Measurements from ENCODE around the gene MTMR1.

The MTMR1 gene

GRCh38 chrX:150697641-150698040 is 4.4 kb downstream of the MTMR1 start:
- Histone ChIP-seq H3K9me3 (ENCODE audit: insufficient read depth, low read depth, low read length) (no peaks in the 10 kb centered on the region), H3K4me3 (ENCODE audit: low read length) (no peak overlapping the region), H3K4me1 (ENCODE audit: insufficient read depth, low read length) (peaks cover 7% of the 10 kb centered on the region; the same call in 1 of the 2 replicates), H3K9ac (ENCODE audit: low read depth, low read length) (no peak overlapping the region), H3K27ac (ENCODE audit: low read depth, low read length) (no peak overlapping the region), H3K36me3 (ENCODE audit: insufficient read depth, low read length) (peaks cover 4% of the 10 kb centered on the region; the same call in 1 of the 2 replicates), H3K27me3 (ENCODE audit: insufficient read depth, low read length) (no peaks in the 10 kb centered on the region)
- 94% methylated on average over 6 of the region's 7 CpGs for WGBS

- 86% methylated on average over 1 of the region's 2 CpGs for WGBS
- peaks cover 7% of the 10 kb centered on the region; the same call in 1 of the 2 replicates for H3K4me1 ChIP-seq (ENCODE audit: insufficient read depth, low read length)
These were observed 5.8 kb downstream of the MTMR1 start for GRCh38 chrX:150698981-150699380.

GRCh38 chrX:150700107-150700506 is 6.9 kb downstream of the MTMR1 start:
- H3K4me1 ChIP-seq (ENCODE audit: insufficient read depth, low read length) = peaks cover under 1% of the 10 kb centered on the region; the same call in 1 of the 2 replicates
- H3K4me3 ChIP-seq (ENCODE audit: low read length) = no peak overlapping the region
- H3K36me3 ChIP-seq (ENCODE audit: insufficient read depth, low read length) = peaks cover 4% of the 10 kb centered on the region; the same call in 1 of the 2 replicates
- H3K9ac ChIP-seq (ENCODE audit: low read depth, low read length) = no peak overlapping the region
- H3K27ac ChIP-seq (ENCODE audit: low read depth, low read length) = no peak overlapping the region
- H3K9me3 ChIP-seq (ENCODE audit: insufficient read depth, low read depth, low read length) = no peaks in the 10 kb centered on the region
- no peaks in the 10 kb centered on the region for H3K27me3 ChIP-seq (ENCODE audit: insufficient read depth, low read length)

More at GRCh38 chrX:150698981-150699380, 5.8 kb downstream of the MTMR1 start:
- no peaks in the 10 kb centered on the region for H3K27me3 ChIP-seq (ENCODE audit: insufficient read depth, low read length)
- H3K36me3 ChIP-seq (ENCODE audit: insufficient read depth, low read length) = peaks cover 4% of the 10 kb centered on the region; the same call in 1 of the 2 replicates
- no peaks in the 10 kb centered on the region for H3K9me3 ChIP-seq (ENCODE audit: insufficient read depth, low read depth, low read length)
- no peak overlapping the region for H3K27ac ChIP-seq (ENCODE audit: low read depth, low read length)
- no peak overlapping the region for H3K4me3 ChIP-seq (ENCODE audit: low read length)
- no peak overlapping the region for H3K9ac ChIP-seq (ENCODE audit: low read depth, low read length)

- Histone ChIP-seq H3K4me1 (ENCODE audit: insufficient read depth, low read length) (no peaks in the 10 kb centered on the region), H3K27ac (ENCODE audit: low read depth, low read length) (no peak overlapping the region), H3K27me3 (ENCODE audit: insufficient read depth, low read length) (no peaks in the 10 kb centered on the region), H3K9me3 (ENCODE audit: insufficient read depth, low read depth, low read length) (no peaks in the 10 kb centered on the region), H3K36me3 (ENCODE audit: insufficient read depth, low read length) (peaks cover 4% of the 10 kb centered on the region; the same call in 1 of the 2 replicates), H3K4me3 (ENCODE audit: low read length) (no peak overlapping the region), H3K9ac (ENCODE audit: low read depth, low read length) (no peak overlapping the region)
- WGBS = no CpG with 5 or more reads among the region's 1 CpG
These were observed 8.2 kb downstream of the MTMR1 start for GRCh38 chrX:150701377-150701776.

- no peak overlapping the region for H3K27ac ChIP-seq (ENCODE audit: low read depth, low read length)
- H3K36me3 ChIP-seq (ENCODE audit: insufficient read depth, low read length) = peaks cover 4% of the 10 kb centered on the region; the same call in 1 of the 2 replicates
- H3K9ac ChIP-seq (ENCODE audit: low read depth, low read length) = no peak overlapping the region
- WGBS = 96% methylated on average over 1 of the region's 1 CpG
- H3K27me3 ChIP-seq (ENCODE audit: insufficient read depth, low read length) = no peaks in the 10 kb centered on the region
- H3K9me3 ChIP-seq (ENCODE audit: insufficient read depth, low read depth, low read length) = no peaks in the 10 kb centered on the region
- no peak overlapping the region for H3K4me3 ChIP-seq (ENCODE audit: low read length)
- H3K4me1 ChIP-seq (ENCODE audit: insufficient read depth, low read length) = no peaks in the 10 kb centered on the region
These were observed 9.9 kb downstream of the MTMR1 start for GRCh38 chrX:150702966-150703694.

- H3K36me3 ChIP-seq (ENCODE audit: insufficient read depth, low read length) = peaks cover 4% of the 10 kb centered on the region; the same call in 1 of the 2 replicates
- no peak overlapping the region for H3K27ac ChIP-seq (ENCODE audit: low read depth, low read length)
- H3K27me3 ChIP-seq (ENCODE audit: insufficient read depth, low read length) = no peaks in the 10 kb centered on the region
- no peak overlapping the region for H3K4me3 ChIP-seq (ENCODE audit: low read length)
- no peaks in the 10 kb centered on the region for H3K9me3 ChIP-seq (ENCODE audit: insufficient read depth, low read depth, low read length)
- H3K9ac ChIP-seq (ENCODE audit: low read depth, low read length) = no peak overlapping the region
- H3K4me1 ChIP-seq (ENCODE audit: insufficient read depth, low read length) = no peaks in the 10 kb centered on the region
These were observed 10.4 kb downstream of the MTMR1 start for GRCh38 chrX:150703695-150703974.

- H3K27ac ChIP-seq (ENCODE audit: low read depth, low read length) = no peak overlapping the region
- 93% methylated on average over 3 of the region's 3 CpGs for WGBS
- no peak overlapping the region for H3K9ac ChIP-seq (ENCODE audit: low read depth, low read length)
These were observed 10.9 kb downstream of the MTMR1 start for GRCh38 chrX:150704030-150704613.

GRCh38 chrX:150712619-150713018 is 19.4 kb downstream of the MTMR1 start:
- Histone ChIP-seq H3K27me3 (ENCODE audit: insufficient read depth, low read length) (no peaks in the 10 kb centered on the region), H3K36me3 (ENCODE audit: insufficient read depth, low read length) (peaks cover 4% of the 10 kb centered on the region; the same call in 1 of the 2 replicates), H3K4me1 (ENCODE audit: insufficient read depth, low read length) (peaks cover 3% of the 10 kb centered on the region), H3K4me3 (ENCODE audit: low read length) (no peak overlapping the region), H3K27ac (ENCODE audit: low read depth, low read length) (no peak overlapping the region), H3K9ac (ENCODE audit: low read depth, low read length) (no peak overlapping the region), H3K9me3 (ENCODE audit: insufficient read depth, low read depth, low read length) (no peaks in the 10 kb centered on the region)

More at GRCh38 chrX:150704030-150704613, 10.9 kb downstream of the MTMR1 start:
- Histone ChIP-seq H3K9me3 (ENCODE audit: insufficient read depth, low read depth, low read length) (no peaks in the 10 kb centered on the region), H3K36me3 (ENCODE audit: insufficient read depth, low read length) (peaks cover 8% of the 10 kb centered on the region; the same call in 1 of the 2 replicates), H3K4me3 (ENCODE audit: low read length) (no peak overlapping the region), H3K27me3 (ENCODE audit: insufficient read depth, low read length) (no peaks in the 10 kb centered on the region), H3K4me1 (ENCODE audit: insufficient read depth, low read length) (no peaks in the 10 kb centered on the region)

- no peak overlapping the region for H3K9ac ChIP-seq (ENCODE audit: low read depth, low read length)
- 79% methylated on average over 3 of the region's 3 CpGs for WGBS
- no peaks in the 10 kb centered on the region for H3K9me3 ChIP-seq (ENCODE audit: insufficient read depth, low read depth, low read length)
- no peak overlapping the region for H3K27ac ChIP-seq (ENCODE audit: low read depth, low read length)
- H3K4me3 ChIP-seq (ENCODE audit: low read length) = no peak overlapping the region
- no peaks in the 10 kb centered on the region for H3K36me3 ChIP-seq (ENCODE audit: insufficient read depth, low read length)
- no peaks in the 10 kb centered on the region for H3K4me1 ChIP-seq (ENCODE audit: insufficient read depth, low read length)
- no peaks in the 10 kb centered on the region for H3K27me3 ChIP-seq (ENCODE audit: insufficient read depth, low read length)
These were observed 22.0 kb downstream of the MTMR1 start for GRCh38 chrX:150715184-150715583.

- Histone ChIP-seq H3K4me3 (ENCODE audit: low read length) (no peak overlapping the region), H3K9ac (ENCODE audit: low read depth, low read length) (no peak overlapping the region), H3K9me3 (ENCODE audit: insufficient read depth, low read depth, low read length) (no peaks in the 10 kb centered on the region), H3K4me1 (ENCODE audit: insufficient read depth, low read length) (no peaks in the 10 kb centered on the region), H3K27me3 (ENCODE audit: insufficient read depth, low read length) (no peaks in the 10 kb centered on the region), H3K36me3 (ENCODE audit: insufficient read depth, low read length) (no peaks in the 10 kb centered on the region), H3K27ac (ENCODE audit: low read depth, low read length) (no peak overlapping the region)
- WGBS = 85% methylated on average over 2 of the region's 4 CpGs
These were observed 26.4 kb downstream of the MTMR1 start for GRCh38 chrX:150719621-150720020.

- Histone ChIP-seq H3K27ac (ENCODE audit: low read depth, low read length) (no peak overlapping the region), H3K4me1 (ENCODE audit: insufficient read depth, low read length) (no peaks in the 10 kb centered on the region), H3K9me3 (ENCODE audit: insufficient read depth, low read depth, low read length) (no peaks in the 10 kb centered on the region), H3K4me3 (ENCODE audit: low read length) (no peak overlapping the region), H3K9ac (ENCODE audit: low read depth, low read length) (no peak overlapping the region), H3K36me3 (ENCODE audit: insufficient read depth, low read length) (peaks cover 33% of the 10 kb centered on the region), H3K27me3 (ENCODE audit: insufficient read depth, low read length) (no peaks in the 10 kb centered on the region)
- 96% methylated on average over 5 of the region's 5 CpGs for WGBS
These were observed 36.8 kb downstream of the MTMR1 start for GRCh38 chrX:150729956-150730355.
